ENCODE results near the gene NDUFS2.

Gene NDUFS2

DNA sequence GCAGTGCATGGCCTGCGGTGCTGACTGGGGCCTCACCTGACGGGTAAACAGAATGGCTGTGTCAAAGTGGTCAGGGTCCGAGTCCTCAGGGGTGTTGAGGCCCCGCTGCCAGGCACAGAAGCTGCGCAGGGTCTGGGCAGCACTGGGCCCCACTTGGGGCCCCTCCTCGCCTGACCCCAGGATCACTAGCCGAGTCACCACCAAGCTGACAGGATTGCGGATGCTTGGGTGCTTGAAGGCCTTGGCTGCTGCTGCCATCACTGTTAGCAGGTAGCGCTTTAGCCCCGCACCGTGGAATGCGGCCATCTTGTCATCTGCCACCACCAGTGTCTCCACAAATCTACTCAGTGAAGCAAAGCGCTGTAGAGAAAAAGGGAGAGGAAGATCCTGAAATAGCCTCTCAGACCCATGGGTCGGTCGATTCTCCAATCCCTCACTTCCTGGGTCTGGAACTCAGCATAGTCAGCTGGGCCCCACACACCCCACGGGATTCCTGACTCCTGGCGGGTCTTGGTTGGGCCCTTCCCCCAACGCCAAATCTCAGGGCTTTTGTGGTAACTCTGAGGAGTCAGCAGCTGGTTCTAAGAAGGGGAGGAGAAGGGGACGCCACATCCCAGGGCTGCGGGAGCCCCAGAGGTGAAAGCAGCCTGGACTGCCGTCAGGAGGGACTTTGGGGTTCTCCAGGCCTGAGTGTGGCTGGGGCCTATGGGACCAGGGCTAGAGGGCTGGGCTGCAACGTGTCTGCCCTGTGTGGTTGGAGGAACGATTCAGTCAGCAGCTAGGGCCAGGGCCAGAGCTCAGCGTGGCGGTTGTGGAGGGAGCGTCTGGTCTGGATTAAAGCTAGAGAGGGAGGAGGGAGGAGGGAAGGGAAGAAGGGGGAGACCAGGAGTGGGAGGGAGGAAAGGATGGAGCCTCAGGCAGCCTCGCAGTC, 5.4 kb upstream of the NDUFS2 start:
- no peak for DNase-seq

DNA sequence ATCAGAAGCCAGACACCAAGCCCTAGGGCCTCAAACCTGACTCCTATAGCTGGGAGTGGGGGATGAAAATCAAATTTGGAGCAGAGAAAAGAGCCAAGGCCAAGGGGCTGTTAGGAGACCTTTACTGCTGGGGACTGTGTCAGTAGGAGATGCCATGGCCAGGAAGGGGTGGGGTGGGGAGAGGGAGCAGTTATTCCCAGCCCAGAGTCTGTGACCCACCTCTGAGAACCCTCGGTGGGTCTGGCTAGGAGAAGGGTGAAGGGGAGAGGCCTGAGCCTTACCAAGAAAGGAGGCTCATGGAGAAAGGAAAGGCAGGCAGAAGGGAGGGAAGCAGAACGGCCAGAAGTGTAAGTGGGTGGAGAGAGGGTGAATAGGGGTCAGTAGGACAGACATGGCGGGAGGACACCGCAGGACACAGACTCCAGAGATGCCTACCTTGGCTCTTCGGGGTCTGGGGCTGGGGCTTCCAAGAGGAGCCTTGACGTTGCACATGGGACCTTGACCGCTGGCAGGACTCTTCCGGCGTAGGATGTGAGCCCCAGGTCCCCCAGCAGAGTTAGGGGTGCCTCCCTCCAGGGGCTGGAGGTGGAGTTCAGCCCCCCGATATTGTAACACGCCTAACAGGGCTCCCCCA, 4.5 kb upstream of the NDUFS2 start:
- DNase-seq: no peak

DNA sequence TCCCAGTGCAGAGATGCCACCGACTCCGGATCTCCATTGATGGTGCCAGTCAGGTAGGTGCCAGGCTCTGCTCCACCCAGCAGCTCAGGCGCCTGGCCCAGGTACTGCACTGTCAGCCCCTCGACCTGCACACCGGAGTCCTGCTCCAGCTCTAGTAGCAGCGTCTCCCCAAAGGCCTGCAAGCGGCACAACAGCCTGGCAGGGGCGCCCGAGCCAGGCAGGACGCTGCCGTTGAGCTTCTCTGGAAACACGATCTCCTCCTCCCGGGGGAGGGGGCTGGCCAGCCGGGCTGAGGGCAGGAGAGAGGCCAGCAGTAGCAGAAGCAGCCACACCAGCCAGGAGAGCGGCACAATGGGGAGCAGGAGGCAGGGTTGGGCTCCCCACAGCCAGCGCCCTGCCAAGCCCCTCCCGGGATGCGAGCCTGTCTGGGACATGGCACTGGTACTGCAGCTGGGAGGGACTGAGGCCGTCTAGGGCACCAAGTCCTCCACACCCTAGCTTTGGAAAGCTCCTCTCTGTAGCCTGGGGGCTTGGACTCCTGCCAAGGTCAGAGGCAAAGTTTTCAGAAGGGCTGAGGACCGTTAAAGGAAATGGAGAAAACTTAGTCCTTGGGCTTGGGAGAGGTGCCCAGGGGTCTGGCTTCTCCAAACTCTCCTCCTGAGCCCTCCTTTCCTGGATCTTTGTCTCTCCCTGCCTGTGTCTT, 3.8 kb upstream of the NDUFS2 start:
- DNase-seq: no peak

DNA sequence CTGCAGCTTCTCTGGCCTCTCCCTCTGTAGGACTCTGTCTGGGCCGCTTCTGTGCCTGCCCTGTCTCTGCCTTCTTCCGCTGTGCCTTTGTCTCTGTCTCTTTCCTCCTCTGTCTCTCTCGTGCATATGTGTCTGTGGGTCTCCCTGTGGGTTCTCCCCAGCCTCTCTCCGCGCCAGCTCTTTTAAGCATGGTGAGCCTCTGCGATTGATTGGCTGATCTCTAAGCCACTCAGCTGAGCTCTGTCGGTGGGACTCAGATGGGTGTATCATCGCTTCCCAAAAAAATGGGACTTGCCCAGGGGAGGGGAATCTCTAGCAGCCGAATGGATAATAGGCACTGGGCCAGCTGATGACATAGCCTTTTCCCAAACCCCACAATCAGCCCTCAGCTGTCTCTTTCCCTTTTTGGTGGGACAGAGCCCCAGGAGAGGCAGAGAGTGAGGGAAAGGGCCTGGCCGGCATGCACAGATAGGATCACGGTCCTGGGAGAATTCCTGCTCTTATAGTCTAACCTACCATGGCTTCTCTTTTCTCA, 3.2 kb upstream of the NDUFS2 start, which contains the start of gene ADAMTS4:
ADAMTS4 (minus strand) TSS at position 158 of the 535 bp plus-strand sequence. CDS start 427 bp downstream, outside the sequence.
- DNase-seq: no peak

DNA sequence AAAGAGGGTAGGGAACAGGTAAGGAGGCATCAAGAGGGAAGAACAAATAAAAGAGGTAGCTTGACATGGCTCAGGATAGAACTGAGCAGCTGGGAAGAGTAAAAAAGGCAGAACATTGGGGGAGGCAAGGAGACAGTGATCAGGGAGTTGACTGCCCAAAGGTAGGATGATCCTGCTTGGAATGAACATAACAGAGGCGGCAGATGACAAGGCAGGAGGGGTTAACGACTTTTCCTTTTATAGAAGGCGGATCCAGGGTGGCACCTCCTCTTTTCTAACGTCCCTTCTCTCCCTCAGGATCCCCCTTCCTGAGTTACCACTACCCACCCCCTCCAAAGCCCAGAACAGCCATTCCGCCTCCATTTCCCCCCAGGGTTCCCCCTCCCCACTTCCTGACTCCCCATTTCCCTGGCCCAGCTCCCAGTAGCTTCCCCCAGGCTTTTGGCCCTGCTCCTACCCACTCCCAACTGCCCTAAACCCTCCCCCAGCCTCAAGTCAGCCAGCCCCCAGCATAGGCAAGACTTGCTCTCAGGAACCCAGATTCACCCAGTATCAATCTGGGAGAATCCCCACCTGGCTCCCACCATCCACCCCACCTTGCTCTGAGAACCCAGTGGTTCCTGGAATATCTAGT, 2.5 kb upstream of the NDUFS2 start:
- DNase-seq: no peak

DNA sequence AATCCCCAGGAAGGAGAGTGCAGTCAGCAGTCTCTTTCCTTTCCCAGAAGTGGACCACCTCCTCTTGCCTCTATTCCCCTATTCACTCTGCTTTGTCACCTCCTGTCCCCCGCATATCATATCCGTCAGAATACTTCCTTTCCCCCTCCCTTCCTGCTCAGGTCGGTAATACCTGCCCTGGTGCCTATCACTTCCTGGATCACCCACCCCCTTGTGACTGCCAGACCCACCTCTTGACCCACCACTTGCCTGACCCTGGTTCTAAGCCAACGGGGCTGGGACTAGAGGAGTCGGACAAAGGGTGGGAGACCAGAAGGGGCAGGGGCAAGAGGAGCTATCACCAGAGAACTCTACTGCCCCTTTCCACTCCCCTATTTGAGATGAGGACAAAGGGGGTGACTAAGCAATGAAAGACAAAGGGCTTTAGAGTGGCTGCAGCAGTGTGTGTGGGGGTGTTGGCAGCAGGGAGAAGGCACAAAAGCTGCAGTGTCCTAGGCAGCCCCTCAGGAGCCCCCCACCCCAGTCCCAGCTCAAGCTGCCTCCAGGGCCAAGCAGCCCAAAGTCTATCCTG, 1.7 kb upstream of the NDUFS2 start:
- no peak for DNase-seq

DNA sequence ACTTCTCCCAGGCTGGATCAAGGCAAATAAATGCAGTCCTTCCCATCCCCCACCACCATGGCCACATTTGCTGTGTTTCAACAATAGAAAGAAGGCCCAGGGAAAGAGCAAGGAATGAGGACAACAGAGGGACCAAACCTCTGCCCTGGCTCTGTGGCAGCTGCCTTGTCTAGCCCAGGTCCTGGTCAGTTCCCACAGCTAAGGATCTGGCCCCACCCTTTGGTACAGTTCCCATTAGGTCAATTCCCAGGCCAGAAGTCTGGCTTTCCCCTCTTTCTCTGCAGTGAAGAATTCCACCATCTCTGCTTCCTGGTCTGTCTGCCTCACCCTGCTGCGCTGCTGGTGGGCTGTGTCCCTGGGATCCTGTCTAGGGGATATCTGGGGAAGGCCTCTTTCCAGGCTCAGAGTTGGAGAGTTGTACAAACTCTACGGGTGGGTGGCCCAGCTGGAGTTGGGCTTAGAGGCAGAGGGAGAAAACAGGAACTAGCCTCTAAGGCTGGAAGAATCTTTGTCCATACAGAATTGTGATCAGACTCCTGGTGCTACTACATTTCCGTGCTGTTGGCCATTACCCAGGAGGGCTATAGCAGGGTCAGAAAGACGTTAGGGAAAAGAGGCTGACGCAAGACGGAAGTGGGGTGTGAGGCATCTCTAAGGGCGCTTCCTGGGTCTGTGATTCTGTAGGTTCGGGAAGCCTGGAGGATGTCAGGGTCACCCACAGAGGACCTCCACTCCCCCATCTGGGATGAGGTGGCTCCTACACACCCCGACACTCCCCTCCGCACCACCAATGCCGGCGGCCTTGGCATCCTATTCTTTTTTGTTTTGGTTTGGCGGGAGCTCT, 953 bp upstream of the NDUFS2 start:
- no peak for DNase-seq

DNA sequence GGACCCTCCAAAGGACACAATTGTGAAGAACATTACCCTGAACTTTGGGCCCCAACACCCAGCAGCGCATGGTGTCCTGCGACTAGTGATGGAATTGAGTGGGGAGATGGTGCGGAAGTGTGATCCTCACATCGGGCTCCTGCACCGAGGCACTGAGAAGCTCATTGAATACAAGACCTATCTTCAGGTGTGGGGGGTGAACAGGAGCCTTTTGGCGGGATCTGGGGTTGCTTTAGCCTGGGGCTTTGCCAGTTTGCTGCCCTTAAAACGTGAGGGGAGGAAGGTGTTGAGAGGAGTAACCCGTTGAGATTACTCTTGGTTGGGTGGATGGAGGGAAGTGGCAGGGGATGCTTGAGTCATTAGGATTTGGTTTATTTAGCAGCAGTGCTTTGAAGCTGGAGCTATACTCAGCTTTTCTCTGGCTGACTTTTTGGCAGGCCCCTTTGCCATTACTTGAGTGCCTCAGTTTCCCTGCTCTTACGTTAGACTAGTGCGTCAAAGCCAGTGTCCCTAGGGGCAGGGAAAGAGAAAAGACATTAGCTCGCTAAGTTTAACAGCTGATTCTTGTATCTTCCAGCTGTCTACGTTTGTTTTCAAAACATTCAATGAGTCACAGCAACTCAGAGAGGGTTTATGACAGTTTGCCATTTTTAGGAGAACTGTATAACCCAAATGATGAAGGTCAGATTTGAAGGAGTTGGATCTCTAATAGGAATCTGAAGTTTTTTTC, 4.4 kb downstream of the NDUFS2 start:
- DNase-seq: no peak

DNA sequence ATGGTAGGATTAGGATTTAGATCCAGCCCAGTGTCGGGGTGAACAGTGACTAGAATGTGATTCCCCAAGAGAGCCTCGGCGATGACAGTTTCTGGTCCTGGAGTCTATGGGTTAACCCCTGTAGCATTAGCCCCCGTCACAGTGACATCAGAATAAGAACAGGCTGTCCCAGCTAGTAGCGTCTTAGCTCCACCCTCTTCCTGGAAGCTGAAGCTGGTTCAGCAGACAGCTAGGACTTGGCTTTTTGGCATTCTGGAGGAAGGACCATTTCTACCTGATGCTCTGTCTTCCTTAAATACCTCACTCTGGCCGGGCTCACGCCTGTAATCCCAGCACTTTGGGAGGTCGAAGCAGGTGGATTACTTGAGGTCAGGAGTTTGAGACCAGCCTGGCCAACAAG, 5.0 kb downstream of the NDUFS2 start:
- no peak for DNase-seq

DNA sequence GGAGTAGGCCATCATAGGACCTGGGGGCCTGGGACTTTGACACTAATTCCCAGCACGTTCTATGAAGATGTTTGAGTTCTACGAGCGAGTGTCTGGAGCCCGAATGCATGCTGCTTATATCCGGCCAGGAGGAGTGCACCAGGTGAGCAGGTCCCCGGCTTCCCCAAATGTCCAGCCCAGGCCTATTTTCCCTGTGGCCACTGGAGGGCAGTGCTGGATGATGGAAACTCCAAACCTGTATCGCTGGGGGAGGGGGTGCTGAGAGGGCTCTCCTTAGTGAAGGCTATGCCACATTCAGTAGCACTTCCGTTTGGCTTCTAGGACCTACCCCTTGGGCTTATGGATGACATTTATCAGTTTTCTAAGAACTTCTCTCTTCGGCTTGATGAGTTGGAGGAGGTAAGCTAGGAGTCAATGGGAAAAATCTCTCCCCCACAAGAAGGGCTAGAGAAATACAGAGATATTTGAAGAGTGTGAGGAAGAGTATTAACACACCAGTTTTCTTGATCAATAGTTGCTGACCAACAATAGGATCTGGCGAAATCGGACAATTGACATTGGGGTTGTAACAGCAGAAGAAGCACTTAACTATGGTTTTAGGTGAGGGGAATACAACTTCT, 7.7 kb downstream of the NDUFS2 start:
- no peak for DNase-seq

DNA sequence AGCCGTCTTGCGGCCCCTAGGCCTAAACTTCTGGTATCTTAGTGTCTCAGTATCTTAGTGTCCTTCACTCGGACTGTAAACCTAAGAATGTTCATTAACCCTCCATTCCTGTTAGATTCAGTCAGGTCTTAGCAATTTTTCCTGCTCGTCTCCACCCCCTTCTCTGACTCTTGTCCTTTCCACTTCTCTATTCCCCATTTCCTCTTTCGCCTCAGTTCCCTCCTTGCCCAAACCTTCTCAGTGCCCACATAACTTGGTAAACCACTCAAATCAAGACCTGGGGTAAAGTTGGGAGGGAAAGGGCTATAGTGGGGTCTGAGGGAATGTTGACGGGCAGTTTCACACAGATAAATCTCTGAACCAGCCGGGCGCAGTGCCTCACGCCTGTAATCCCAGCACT, 12.2 kb downstream of the NDUFS2 start:
- DNase-seq: no peak

DNA sequence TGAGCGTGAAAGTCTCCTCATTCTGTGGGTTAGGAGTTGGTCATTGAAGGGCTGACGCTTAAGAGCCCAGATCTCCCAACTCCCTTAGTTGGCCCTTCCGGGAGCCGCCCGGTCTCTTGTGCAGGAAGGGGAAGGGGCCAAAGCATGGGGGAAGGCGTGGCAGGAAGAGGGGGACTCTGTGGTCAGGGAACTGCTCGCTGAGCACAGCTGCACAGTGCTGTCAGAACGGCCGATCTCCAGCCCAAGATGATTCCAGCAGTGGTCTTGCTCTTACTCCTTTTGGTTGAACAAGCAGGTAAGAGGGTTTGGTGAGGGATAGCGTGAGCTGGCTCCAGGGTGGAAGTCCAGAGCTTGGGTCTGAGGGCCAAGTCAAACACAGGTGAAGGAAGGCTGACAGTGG, 12.9 kb downstream of the NDUFS2 start, which contains the start of gene FCER1G:
FCER1G (plus strand) TSS at position 220 of the 400 bp plus-strand sequence; CDS start at position 247, 27 bp downstream.
- no peak for DNase-seq

DNA sequence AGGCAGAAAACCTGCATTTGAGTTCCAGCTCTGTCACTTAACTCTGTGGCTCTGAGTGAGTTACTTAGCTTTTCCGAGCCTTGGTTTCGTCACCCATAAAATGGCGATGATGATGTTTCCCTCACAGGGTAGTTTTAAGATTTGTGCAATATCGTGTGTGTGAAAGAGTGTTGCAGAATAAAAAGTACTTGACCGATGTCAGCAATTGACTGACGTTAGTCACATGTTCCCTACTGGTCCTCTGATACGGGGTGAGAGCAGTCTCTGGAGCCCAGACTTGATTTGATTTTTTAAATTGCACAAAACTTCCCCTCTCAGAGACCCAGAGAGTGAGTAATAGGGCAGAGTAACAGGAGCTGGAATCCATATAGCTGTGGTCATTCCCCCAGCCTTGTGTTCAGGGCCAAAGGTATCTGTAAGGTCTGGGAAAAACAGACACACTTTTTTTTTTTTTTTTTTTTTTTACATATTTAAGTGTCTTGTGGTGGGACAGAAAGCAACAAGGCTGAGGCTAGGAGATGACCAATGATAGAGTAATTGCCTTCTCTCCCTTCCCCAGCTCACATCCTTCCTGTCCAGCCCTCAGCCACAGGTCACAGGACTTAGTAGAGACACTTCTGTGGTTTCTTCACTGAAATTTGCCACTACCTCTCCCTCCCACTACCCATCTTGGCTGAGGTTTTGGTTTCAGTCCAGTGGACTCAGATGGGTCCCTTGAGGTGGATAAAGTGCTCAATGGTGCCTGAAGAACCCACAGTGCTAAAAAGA, 15.0 kb downstream of the NDUFS2 start:
- no peak for DNase-seq

DNA sequence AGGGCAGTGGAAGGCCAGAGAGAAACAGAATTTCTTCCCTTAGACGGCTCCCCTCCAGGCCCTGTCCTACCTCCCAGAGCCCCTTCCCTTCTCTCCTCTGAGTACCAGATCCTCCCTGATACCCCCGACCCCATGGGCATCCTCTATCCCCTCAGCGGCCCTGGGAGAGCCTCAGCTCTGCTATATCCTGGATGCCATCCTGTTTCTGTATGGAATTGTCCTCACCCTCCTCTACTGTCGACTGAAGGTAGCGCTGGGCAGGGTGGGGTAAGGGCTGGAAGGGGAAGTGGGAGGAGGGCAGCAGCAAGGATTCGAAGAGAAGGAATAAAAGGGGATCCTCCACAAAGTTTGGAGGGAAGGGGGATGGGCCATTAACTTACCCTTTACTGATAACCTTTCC, 15.7 kb downstream of the NDUFS2 start:
- DNase-seq: no peak

DNA sequence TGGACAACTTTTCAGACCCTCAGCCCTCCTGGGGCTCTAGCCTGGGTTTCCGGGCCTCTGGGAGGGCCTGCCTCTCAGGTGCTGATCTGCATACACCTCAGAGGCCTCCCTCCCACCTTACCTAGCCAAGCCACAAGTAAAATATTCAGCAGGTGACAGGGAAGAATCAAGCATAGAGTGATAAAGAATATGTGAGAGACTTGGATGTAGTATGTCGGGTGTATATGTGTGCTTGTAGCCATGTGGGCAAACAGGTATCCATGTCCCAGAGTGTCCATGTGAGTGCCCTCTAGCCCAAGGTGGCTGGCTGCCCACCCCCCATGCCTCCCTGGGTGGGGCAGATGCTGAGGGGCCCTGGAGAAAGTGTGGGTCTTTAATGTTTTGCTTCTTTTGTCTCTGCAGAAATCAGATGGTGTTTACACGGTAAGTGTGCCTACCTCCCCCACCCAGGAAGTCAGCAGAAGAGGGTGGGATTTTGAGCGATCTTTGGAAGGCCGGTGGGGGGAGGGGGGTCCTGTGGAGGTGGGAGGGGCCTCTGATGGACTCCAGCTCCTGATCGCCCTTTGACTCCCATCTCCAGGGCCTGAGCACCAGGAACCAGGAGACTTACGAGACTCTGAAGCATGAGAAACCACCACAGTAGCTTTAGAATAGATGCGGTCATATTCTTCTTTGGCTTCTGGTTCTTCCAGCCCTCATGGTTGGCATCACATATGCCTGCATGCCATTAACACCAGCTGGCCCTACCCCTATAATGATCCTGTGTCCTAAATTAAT, 16.3 kb downstream of the NDUFS2 start:
- DNase-seq: no peak

DNA sequence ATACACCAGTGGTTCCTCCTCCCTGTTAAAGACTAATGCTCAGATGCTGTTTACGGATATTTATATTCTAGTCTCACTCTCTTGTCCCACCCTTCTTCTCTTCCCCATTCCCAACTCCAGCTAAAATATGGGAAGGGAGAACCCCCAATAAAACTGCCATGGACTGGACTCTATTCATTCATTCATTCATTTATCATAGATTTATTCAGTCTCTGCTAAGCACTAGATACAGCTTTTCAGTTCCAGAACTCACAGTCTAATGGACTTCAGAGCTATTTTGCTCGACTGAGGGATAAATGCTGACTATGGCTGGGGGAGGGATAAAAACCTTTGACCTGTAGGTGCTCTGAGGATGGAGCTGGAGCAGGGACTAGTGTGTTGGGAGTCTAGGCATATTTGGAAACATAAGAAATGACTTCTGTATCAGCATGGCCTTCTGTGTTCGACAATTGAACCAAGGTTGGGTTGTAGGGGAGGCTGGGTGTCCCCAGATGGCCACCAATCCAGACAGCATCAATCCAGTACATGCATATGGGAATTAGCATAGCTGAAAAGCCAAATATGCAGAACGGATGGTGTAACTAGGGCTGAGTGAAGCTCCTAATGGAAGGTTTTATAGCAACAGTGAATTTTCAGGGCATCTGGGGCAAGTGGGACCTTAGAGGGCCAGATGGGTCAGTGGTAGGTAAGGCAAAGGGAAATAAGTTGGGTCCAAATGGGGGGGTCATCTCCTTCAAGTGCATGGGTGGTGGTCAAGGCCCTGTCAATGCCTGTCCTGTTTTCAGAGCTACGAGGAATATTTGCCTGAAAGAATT, 17.1 kb downstream of the NDUFS2 start:
- DNase-seq: no peak

DNA sequence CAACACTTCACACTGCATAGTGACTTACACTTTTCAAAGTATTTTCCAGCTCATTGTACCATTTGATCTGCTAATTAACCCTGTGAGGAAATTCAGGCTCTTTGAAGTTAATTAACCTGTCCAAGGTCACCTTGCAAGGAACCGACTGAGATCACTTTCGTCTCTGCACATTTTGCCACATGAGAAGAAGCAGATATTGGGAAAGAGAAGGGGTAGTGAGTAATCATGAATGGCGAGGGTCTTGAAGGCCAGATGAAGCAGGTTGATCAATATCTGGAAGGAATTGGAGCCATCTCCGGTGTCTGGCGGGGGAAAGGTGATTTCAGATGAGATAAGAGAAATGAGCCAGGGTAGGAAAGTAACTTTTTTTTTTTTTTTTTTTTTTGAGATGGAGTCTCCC, 17.8 kb downstream of the NDUFS2 start:
- no peak for DNase-seq
